Transverse colon (tissue), 4 donors: ENCODE data around the gene PCNT. TPM values are rescaled to one million over a fixed set of nuclear protein-coding genes. Genes with fewer than 3 reads are reported as not detected.

Experiments used
- DNase-seq: peaks from one replicate; pipeline ENCODE4 v3.0.0-alpha.2; 2019
- H3K27ac ChIP-seq, 4 donors: fragments of 200-600 bp; sonication (generic); 2 replicates each; pipeline ENCODE4 v1.5.1; 2016 to 2018; ENCODE audit warnings: inconsistent platforms in 4 of 4
- H3K27me3 ChIP-seq: fragments of 200-600 bp; sonication (generic); 2 replicates; pipeline ENCODE4 v1.5.1; 2017; ENCODE audit warnings: inconsistent platforms
- H3K36me3 ChIP-seq, 4 donors: fragments of 200-600 bp; sonication (generic); 2 replicates each; pipeline ENCODE4 v1.5.1; 2017 to 2019; ENCODE audit warnings: inconsistent platforms in 4 of 4
- H3K4me1 ChIP-seq, 4 donors: fragments of 200-600 bp; sonication (generic); 2 replicates each; pipeline ENCODE4 v1.5.1; 2017 to 2020; ENCODE audit warnings: inconsistent platforms in 4 of 4
- H3K4me3 ChIP-seq, 4 donors: fragments of 200-600 bp; sonication (generic); 1 replicate in 1 of 4; 2 replicates in 3 of 4; pipeline versions ENCODE4 v1.5.1 to v1.6.1; 2017 to 2019; ENCODE audit warnings: inconsistent platforms in 4 of 4
- H3K9me3 ChIP-seq, 2 donors: fragments of 200-600 bp; sonication (generic); 2 replicates each; pipeline ENCODE4 v1.5.1; 2017 to 2019; ENCODE audit warnings: inconsistent platforms in 2 of 2
- CTCF ChIP-seq, 5 experiments: fragments of 200-600 bp in 3 of 5; fragments of 450-650 bp in 2 of 5; sonication (generic) in 3 of 5; IDR thresholded peaks; 1 replicate in 2 of 5; 2 replicates in 3 of 5; pipeline ENCODE4 v1.5.1; 2016 to 2017; ENCODE audit warnings: antibody characterized with exemption in 5 of 5, inconsistent platforms in 3 of 5, mild to moderate bottlenecking in 2 of 5, moderate library complexity in 1 of 5
- EP300 ChIP-seq: sonication (generic); formaldehyde crosslinking; IDR thresholded peaks from one replicate; pipeline ENCODE4 v1.6.1; 2017; ENCODE audit warnings: antibody characterized with exemption, low read depth
- POLR2A ChIP-seq: fragments of 450-650 bp; IDR thresholded peaks from one replicate; pipeline ENCODE4 v1.6.1; 2016; ENCODE audit warnings: antibody characterized with exemption, mild to moderate bottlenecking, moderate library complexity
- POLR2AphosphoS5 ChIP-seq, 3 donors: sonication (generic); formaldehyde crosslinking; IDR thresholded peaks; one replicate each; pipeline ENCODE4 v1.6.1; 2016; ENCODE audit warnings: antibody characterized with exemption in 3 of 3
- WGBS, 2 donors: methylation state at CpG; one replicate each; pipeline ENCODE4 v1.1.5; 2018; ENCODE audit warnings: low coverage in 1 of 2; 5-methylcytosine and 5-hydroxymethylcytosine counted together
- in situ Hi-C, 4 donors: fragments of 200-750 bp; cut with MboI; loops; one replicate each; pipeline versions ENCODE4 v1.15.0 to v1.15.1; 2017; ENCODE audit warnings: low sequenced_read_pairs in 3 of 4, low pct_ligation_motif_present in 1 of 4, low pct_unique_long_range_greater_than_20kb in 1 of 4
- intact Hi-C: fragments of 100-400 bp; cut with DNase I; formaldehyde crosslinking; loops from one replicate; pipeline ENCODE4 v1.15.1; 2023; ENCODE audit warnings: low total_unique reads
- total RNA-seq, 4 donors: library from RNA; depleted of rRNA; stranded (reverse); fragments of >200 nt; gene quantifications; one replicate each; pipeline ENCODE4 v1.1.0, GENCODE V29; 2016

Gene PCNT
- total RNA-seq, 4 donors from 2014 or later, result 27.6 to 171 (median 63.4) TPM

- Histone ChIP-seq H3K9me3 (no peaks in the 10 kb centered on the region), H3K27ac (peak overlapping the region in 2 of 4 donors; percentile 98 to 99), H3K4me3 (no peak overlapping the region), H3K27me3 (no peaks in the 10 kb centered on the region), H3K36me3 (peaks cover 0 to 4% (median under 1%) of the 10 kb centered on the region in 4 donors), H3K4me1 (peaks cover 20 to 50% (median 42%) of the 10 kb centered on the region in 4 donors)
- in situ Hi-C loops, result no loop called here
- DNase-seq, result no peak
- TF ChIP-seq POLR2AphosphoS5 (IDR thresholded peaks at IDR 0.05) (no peak), CTCF (IDR thresholded peaks at IDR 0.05) (no peak), EP300 (no peak), POLR2A (no peak)
- intact Hi-C loops, result no loop called here
- 81 to 82% methylated on average over 6 to 10 of the region's 10 CpGs for WGBS, 2 donors
Observed at GRCh38 chr21:46287541-46287940, 36.4 kb upstream of the PCNT start.

- Histone ChIP-seq H3K9me3 (no peaks in the 10 kb centered on the region), H3K4me1 (peaks cover 5 to 28% (median 20%) of the 10 kb centered on the region in 4 donors), H3K36me3 (no peaks in the 10 kb centered on the region), H3K27me3 (no peaks in the 10 kb centered on the region), H3K4me3 (no peak overlapping the region), H3K27ac (no peak overlapping the region)
- intact Hi-C loops (no loop called here), in situ Hi-C loops (no loop called here)
- TF ChIP-seq POLR2AphosphoS5 (IDR thresholded peaks at IDR 0.05) (no peak), CTCF (IDR thresholded peaks at IDR 0.05) (no peak), EP300 (no peak), POLR2A (no peak)
- 74 to 83% methylated on average over 3 to 6 of the region's 6 CpGs for WGBS, 2 donors
- no peak for DNase-seq
Observed at GRCh38 chr21:46289655-46290179, 34.2 kb upstream of the PCNT start.

- Histone ChIP-seq H3K36me3 (no peaks in the 10 kb centered on the region), H3K4me1 (peaks cover 0 to 23% (median 16%) of the 10 kb centered on the region in 4 donors), H3K9me3 (no peaks in the 10 kb centered on the region), H3K27ac (no peak overlapping the region), H3K4me3 (no peak overlapping the region), H3K27me3 (peaks cover 5% of the 10 kb centered on the region)
- 96% methylated on average over 2 of the region's 2 CpGs; no CpG with 5 or more reads in 1 of the 2 donors for WGBS, 2 donors
- TF ChIP-seq POLR2AphosphoS5 (IDR thresholded peaks at IDR 0.05), result no peak
- TF ChIP-seq CTCF (IDR thresholded peaks at IDR 0.05), result no peak
- TF ChIP-seq EP300, result no peak
- no peak for TF ChIP-seq POLR2A
- intact Hi-C loops, result no loop called here
- in situ Hi-C loops, result no loop called here
- DNase-seq, result no peak
Observed at GRCh38 chr21:46291561-46291960, 32.4 kb upstream of the PCNT start.

- H3K27ac ChIP-seq, result peak overlapping the region in 1 of 4 donors; percentile 69
- WGBS, 2 donors, result 64% methylated on average over 10 of the region's 10 CpGs; no CpG with 5 or more reads in 1 of the 2 donors
Observed at GRCh38 chr21:46294647-46295176, 29.2 kb upstream of the PCNT start.

More at GRCh38 chr21:46294647-46295176, 29.2 kb upstream of the PCNT start:
- Histone ChIP-seq H3K4me1 (peaks cover 6 to 27% (median 11%) of the 10 kb centered on the region in 4 donors), H3K4me3 (no peak overlapping the region), H3K9me3 (no peaks in the 10 kb centered on the region), H3K27me3 (peaks cover 21% of the 10 kb centered on the region), H3K36me3 (no peaks in the 10 kb centered on the region)
- no peak for TF ChIP-seq EP300
- no peak for TF ChIP-seq POLR2AphosphoS5 (IDR thresholded peaks at IDR 0.05)
- no peak for TF ChIP-seq POLR2A
- TF ChIP-seq CTCF (IDR thresholded peaks at IDR 0.05), result no peak
- in situ Hi-C loops (no loop called here), intact Hi-C loops (no loop called here)
- DNase-seq, result no peak
